HEK293T (cell line): ENCODE data around the gene FAM124A.

Experiments
- ARNT ChIP-seq: fragments of 450-650 bp; IDR thresholded peaks from 2 replicates; pipeline ENCODE4 v1.6.1; 2017; ENCODE audit warnings: mild to moderate bottlenecking
- BHLHE40 ChIP-seq: fragments of 450-650 bp; IDR thresholded peaks from 2 replicates; pipeline ENCODE4 v1.6.1; 2016; ENCODE audit warnings: mild to moderate bottlenecking, moderate library complexity, borderline replicate concordance
- FOXK2 ChIP-seq: fragments of 450-650 bp; IDR thresholded peaks from 2 replicates; pipeline ENCODE4 v1.6.1; 2016; ENCODE audit warnings: mild to moderate bottlenecking
- NFRKB ChIP-seq: fragments of 450-650 bp; IDR thresholded peaks from 2 replicates; pipeline ENCODE4 v1.6.1; 2016; ENCODE audit warnings: mild to moderate bottlenecking, moderate library complexity
- ZNF384 ChIP-seq: fragments of 450-650 bp; IDR thresholded peaks from 2 replicates; pipeline ENCODE4 v1.6.1; 2016

DNA sequence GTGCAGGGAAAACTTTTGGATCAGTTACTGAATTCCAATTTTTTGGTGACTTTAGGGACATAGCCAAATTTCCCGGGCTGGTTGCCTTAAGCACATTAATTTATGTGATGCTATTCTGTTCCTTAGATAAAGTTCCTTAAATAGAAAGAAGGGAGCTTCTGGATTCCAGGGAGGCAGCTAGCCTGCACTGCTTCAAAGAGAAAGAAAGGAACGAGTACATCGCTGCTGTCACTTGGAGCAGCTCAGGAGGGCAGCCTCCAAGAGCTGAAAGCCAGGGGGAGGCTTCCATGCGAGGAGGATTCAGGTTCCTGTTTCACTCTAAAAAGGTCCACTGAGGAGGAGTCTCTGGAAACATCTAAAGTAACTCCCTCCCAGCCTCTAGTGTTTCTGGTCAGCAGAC lies 55.7 kb downstream of the FAM124A start:
- TF ChIP-seq ARNT (no peak), NFRKB (no peak), ZNF384 (no peak), FOXK2 (no peak), BHLHE40 (no peak)
